Stimulated activated CD8-positive, alpha-beta memory T cell treated with anti-CD3 and anti-CD28 coated beads, Interleukin-4, amount 100 ng/mL, for 1 hour (primary cell): ENCODE measurements around the gene SRRM5.
A peak's percentile ranks its signal among the peaks of the same experiment; 100 is the strongest.
"Not testable (repeated sequence)": the region's sequence is repeated elsewhere in the genome, so short reads cannot be mapped to it uniquely, and the experiment has no call there.

Experiments
- DNase-seq, 2 donors: peaks; one replicate each; pipeline ENCODE4 v3.0.0-alpha.2; 2020; ENCODE audit warnings: low read depth in 2 of 2, low spot score in 1 of 2

Gene SRRM5

GRCh38 chr19:43589678-43590077, 22.2 kb upstream of the SRRM5 start:
- DNase-seq = no peak

GRCh38 chr19:43591904-43592772, 19.8 kb upstream of the SRRM5 start:
- DNase-seq = no peak

- DNase-seq = no peak
These were observed 19.0 kb upstream of the SRRM5 start for GRCh38 chr19:43592800-43593350.

- no peak for DNase-seq
These were observed 17.7 kb upstream of the SRRM5 start for GRCh38 chr19:43594081-43594697.

DNA sequence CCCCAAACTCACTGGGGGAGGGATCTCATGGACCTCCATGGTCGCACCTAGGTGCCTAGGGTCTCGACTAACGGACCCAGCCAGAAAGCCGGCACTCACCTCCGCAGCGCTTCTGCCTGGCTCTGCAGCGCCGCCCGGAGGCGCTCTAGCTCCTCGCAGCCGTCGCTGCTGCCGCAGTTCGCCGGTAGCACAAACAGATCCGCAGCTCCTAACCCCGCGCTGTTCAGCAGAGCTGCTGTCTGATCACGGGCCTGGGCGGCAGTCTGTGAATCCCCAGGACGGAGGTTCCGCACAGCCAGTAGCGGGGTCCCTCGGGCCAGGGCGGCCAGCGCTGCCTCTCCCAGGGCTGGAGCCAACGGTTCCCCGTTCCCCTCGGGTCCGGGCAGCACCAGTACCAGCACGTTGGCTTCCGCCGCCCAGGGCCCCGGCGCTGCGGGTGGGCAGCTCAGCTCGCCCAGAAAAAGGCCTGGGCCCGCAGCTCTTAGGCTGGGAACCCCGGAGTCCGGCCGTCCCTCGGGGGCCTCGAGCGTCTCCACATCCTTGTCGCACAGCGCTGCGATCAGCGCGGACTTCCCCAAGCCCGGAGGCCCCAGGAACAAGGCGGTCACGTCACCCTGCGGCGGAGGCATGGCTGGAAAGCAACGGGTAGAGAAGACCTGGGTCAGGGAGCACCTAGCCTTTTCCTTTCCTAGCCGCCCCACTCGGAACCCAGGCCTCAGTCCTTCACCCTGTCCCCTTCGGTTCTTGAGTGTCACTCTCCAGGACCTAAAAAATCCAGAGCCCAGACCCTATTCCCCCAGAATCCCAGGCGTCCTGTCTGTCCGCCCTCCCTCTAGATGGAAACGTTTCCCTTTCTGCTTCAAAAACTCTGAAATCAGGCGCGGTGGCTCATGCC, 16.9 kb upstream of the SRRM5 start:
- peak in 1 of 2 donors; percentile 42 for DNase-seq

GRCh38 chr19:43595605-43595998, 16.3 kb upstream of the SRRM5 start:
- no peak for DNase-seq

DNA sequence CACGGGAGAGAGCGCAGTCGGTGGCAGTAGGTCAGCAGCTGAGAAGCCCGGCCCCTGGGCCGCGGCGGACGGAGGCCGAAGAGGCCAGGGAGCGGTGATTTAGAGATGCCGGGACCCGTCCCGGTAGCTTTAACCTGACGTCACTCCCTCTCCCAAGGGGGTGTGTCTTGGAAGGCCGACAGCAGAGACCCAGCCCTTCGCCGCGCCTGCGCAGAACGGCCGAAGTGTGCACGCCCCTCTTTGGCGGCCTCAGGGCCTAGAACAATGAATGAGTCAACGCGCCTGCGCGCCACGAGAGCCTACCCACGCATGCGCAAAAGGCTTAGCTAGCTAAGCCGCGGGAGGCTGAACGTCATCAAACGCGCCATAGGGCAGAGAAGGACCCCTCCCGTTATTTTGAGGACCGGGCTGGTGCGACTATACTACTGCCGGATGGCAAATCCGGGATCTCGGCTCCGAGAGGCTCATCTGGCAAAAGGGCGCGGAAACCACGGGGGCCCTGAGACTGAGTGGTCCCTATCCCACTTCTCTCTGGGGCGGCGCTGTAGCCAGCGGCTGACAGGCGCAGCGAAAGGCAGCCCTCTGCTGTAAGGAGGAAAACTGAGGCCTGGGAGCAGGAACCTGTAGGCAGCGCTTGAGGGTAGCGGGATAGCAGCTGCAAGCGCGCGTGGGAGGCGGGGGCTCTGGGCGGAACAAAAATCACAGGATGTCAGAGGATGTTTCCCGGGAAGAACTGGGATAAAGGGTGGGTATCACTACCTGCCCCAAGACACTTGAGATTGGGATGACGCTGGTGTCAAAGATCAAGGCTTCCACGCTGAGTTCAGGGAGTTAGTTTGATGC, 15.7 kb upstream of the SRRM5 start, which contains the start of the genes IRGQ and ZNF576:
IRGQ (minus strand) TSS at position 136 of the 843 bp plus-strand sequence. CDS start 796 bp downstream, outside the sequence.
ZNF576 (plus strand) TSS at position 597 of the 843 bp plus-strand sequence. CDS start 514 bp downstream, outside the sequence.
- DNase-seq = peak; percentile 100

GRCh38 chr19:43596842-43597461, 14.9 kb upstream of the SRRM5 start:
- no peak for DNase-seq

DNA sequence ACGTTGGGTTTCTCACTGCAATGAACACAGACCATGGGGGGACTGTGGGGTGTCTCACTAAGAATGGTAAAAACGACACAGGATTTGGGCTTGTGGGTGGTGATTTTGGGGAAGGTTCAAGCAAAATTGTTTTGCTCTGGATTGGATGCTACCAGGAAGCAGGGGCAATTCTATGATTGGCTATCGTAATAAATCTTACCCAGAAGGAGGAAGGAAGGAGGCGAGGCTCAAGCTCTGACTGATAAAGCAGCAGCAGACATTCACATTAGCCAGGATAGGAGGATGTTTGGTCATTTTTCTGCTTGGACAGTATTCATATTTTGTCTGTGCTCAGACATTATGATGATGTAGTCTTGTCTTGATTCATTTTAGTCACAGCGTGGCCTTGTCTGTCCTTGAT, 14.0 kb upstream of the SRRM5 start:
- DNase-seq = no peak

DNA sequence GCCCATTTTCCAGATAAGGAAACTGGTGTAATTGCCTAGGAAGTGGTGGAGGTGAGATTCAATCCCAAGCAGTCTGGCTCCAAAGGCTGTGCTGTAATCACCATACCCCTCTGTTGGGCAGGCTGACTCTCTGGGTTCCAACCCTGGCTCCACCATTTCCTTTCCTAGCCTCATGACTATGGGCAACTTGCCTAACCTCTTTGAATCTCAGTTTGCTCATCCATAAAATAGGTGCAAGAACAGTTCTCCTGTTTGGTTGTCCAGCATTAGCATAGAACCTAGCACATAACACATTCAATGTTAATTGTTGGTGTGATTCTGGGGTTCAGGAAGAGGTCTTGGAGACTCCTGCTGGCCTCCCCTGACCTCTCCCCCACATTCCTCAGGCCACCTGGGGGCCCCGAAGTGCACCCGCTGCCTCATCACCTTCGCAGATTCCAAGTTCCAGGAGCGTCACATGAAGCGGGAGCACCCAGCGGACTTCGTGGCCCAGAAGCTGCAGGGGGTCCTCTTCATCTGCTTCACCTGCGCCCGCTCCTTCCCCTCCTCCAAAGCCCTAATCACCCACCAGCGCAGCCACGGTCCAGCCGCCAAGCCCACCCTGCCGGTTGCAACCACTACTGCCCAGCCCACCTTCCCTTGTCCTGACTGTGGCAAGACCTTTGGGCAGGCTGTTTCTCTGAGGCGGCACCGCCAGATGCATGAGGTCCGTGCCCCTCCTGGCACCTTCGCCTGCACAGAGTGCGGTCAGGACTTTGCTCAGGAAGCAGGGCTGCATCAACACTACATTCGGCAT, 13.2 kb upstream of the SRRM5 start:
- DNase-seq = no peak

GRCh38 chr19:43599635-43600295, 12.1 kb upstream of the SRRM5 start:
- DNase-seq = no peak

DNA sequence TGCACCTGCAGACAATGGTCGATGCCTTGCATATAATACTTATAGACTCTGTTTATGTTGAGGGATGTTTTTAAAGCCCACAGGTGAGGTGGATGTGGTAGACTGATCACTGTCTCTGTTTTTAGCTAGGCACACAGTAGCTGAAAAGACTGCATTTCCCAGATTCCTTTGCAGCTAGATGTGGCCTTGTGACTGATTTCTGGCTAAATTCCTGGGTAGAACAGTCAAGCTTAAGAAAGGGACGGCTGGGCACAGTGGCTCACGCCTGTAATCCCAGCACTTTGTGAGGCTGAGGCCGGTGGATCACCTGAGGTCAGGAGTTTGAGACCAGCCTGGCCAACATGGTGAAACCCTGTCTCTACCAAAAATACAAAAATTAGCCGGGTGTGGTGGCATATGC, 11.6 kb upstream of the SRRM5 start:
- not testable (repeated sequence) for DNase-seq

DNA sequence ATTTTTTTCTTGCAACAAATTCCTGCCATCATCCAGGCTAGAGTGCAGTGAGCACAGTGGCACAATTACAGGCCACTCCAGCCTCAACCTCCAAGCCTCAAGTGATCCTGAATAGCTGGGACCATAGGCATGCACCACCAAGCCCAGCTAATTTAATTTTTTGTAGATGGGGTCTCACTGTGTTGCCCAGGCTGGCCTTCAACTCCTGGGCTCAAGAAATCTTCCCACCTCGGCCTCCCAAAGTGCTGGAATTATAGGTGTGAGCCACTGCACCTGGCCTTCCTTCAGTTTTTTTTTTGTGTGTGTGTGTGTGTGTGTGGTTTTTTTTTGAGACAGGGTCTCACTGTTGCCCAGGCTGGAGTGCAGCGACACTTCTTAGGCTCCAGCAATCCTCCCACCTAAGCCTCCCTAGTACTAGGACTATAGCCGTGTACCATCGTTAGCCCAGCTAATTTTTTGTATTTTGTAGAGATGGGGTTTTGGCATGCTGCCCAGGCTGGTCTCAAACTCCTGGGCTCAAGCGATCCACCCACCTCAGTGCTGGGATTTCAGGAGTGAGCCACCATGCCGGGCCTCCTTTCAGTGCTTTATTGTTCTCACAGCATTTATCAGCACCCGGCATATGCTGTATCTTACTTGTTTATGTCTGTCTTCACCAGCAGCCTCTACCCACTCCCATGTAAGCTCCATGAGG, 5.9 kb upstream of the SRRM5 start:
- DNase-seq = no peak

DNA sequence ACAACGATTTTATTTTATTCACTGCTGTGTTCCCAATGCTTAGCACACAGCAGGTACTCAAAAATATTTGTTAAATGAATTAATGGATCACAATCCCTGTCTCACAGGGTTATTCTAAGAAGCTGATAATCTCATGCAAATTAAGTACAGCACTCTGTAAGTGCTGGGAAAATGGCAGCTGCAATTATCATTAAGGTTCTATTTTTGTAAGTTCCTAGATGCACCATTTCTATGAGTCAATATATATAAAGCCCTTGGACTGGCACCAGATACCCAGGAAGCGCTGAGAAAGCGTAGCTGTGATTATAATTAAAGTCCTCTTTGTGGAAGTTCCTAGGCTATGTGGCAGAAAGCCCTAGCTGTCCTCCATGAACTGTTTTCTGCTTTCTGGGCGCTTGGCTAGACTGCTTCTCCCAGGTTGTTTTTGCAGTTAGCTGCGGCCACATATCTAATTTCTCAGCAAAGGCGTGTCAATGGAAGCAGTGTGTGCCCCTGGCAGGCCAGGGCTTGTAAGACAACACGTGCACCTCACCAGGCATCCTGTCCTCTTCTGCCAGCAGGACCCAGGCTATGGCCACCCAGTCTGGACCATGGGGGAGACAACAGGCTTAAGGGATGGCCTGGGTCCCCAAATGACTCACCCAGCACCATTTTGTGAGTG, 5.2 kb upstream of the SRRM5 start:
- no peak for DNase-seq

GRCh38 chr19:43607238-43608205, 4.4 kb upstream of the SRRM5 start:
- DNase-seq = no peak

DNA sequence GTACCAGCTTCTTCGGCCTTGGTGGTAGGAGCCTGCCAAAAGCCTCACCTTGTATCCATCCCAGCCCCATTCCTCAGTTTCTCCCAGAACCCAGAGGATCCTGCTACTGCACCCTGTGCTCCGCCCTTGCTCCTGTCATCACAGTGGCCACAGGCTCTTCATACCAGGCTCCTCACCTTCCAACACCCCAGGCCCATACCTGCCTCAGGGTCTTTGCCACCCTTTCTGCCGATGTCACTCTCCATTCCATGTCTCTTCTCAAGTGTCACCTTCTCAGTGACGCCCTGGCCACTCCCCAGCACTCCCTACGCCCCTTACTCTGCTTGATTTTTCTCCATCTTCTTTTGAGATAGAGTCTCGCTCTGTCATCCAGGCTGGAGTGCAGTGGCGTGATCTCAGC, 2.0 kb upstream of the SRRM5 start:
- DNase-seq = no peak
